ENCODE measurements around the gene FAM76A. TPM values are rescaled to one million over a fixed set of nuclear protein-coding genes. Genes with fewer than 3 reads are reported as not detected.

FAM76A gene
- total and polyA plus RNA-seq, 7 experiments from 2014 or later, result 9.0 to 25.2 (median 17.4) TPM

DNA sequence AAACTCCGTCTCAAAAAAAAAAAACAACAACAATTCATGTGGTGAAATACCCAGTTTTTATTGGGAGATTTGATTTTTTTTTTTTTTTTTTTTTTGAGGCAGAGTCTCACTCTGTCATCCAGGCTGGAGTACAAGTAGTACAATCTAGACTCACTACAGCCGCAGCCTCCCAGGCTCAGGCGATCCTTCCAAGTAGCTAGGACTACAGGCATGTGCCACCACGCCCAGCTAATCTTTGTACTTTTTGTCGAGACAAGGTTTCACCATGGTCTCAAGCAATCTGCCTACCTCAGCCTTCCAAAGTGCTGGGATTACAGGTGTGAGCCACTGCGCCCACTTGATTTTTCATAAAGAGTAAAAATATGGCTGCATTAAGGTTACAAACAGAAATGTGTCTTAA lies 15.4 kb downstream of the FAM76A start:
- Histone ChIP-seq H3K27me3 (ENCODE audit: control insufficient read depth in 2 of 2, insufficient read depth in 2 of 2, low read length in 2 of 2) (no peaks in the 10 kb centered on the region), H3K9me3 (ENCODE audit: control insufficient read depth in 2 of 3, low read length in 3 of 3) (no peaks in the 10 kb centered on the region), H3K4me1 (ENCODE audit: control insufficient read depth in 2 of 2, insufficient read depth in 2 of 2, low read length in 2 of 2) (no peaks in the 10 kb centered on the region), H3K27ac (ENCODE audit: low read depth, low read length) (no peak overlapping the region), H3K36me3 (ENCODE audit: control insufficient read depth in 2 of 3, insufficient read depth in 3 of 3, low read length in 3 of 3) (peaks cover 0 to 44% (median 3%) of the 10 kb centered on the region in 3 experiments), H3K4me3 (ENCODE audit: low read length) (no peak overlapping the region)
- Mint-ChIP-seq H3K27ac (no peak overlapping the region), H3K27me3 (no peaks in the 10 kb centered on the region), H3K9me3 (no peaks in the 10 kb centered on the region), H3K4me3 (no peak overlapping the region), H3K4me1 (peaks cover 0 to 5% (median 0%) of the 10 kb centered on the region in 7 donors), H3K36me3 (peaks cover 15 to 45% (median 32%) of the 10 kb centered on the region in 5 donors)
- CTCF ChIA-PET, result interaction anchor here (0.6 kb wide), 1 partner anchor 26 kb away, joined by 3 read pairs; no protein-coding TSS in a partner anchor
- POLR2A ChIA-PET, result no interaction called here
- intact Hi-C loops (cut with micrococcal nuclease), result no loop called here
- ATAC-seq, result no peak
- no peak for DNase-seq

DNA sequence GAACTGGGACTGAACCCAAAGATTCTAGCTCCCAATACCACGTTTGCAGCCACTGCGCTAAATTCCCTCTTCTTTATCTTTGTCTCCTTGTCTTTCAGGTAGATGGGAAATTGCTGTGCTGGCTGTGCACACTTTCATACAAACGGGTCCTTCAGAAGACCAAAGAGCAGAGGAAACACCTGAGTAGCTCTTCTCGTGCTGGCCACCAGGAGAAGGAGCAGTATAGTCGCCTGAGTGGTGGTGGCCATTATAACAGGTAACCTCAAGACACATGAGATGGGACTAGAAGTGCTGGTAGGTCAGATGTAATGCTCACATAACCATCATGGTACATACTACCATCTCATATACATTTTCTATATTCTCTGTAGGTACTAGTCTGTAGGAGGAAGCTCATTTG lies 18.8 kb downstream of the FAM76A start:
- no peak overlapping the region for H3K4me3 Mint-ChIP-seq
- H3K4me1 Mint-ChIP-seq, result peaks cover 0 to under 1% (median 0%) of the 10 kb centered on the region in 7 donors
- H3K36me3 Mint-ChIP-seq, result peaks cover 15 to 38% (median 25%) of the 10 kb centered on the region in 5 donors
- H3K9me3 Mint-ChIP-seq, result no peaks in the 10 kb centered on the region
- CTCF ChIA-PET, result interaction anchor here (0.6 kb wide), 1 partner anchor 699 kb away, joined by 5 read pairs; no protein-coding TSS in a partner anchor
- Histone ChIP-seq H3K36me3 (ENCODE audit: control insufficient read depth in 2 of 3, insufficient read depth in 3 of 3, low read length in 3 of 3) (peaks cover 0 to 51% (median 3%) of the 10 kb centered on the region in 3 experiments), H3K4me3 (ENCODE audit: low read length) (no peak overlapping the region), H3K4me1 (ENCODE audit: control insufficient read depth in 2 of 2, insufficient read depth in 2 of 2, low read length in 2 of 2) (no peaks in the 10 kb centered on the region), H3K9me3 (ENCODE audit: control insufficient read depth in 2 of 3, low read length in 3 of 3) (no peaks in the 10 kb centered on the region), H3K27me3 (ENCODE audit: control insufficient read depth in 2 of 2, insufficient read depth in 2 of 2, low read length in 2 of 2) (no peaks in the 10 kb centered on the region), H3K27ac (ENCODE audit: low read depth, low read length) (no peak overlapping the region)
- H3K27me3 Mint-ChIP-seq, result no peaks in the 10 kb centered on the region
- no peak overlapping the region for H3K27ac Mint-ChIP-seq
- DNase-seq (no peak), ATAC-seq (no peak)
- POLR2A ChIA-PET, result no interaction called here
- intact Hi-C loops (cut with micrococcal nuclease), result no loop called here

DNA sequence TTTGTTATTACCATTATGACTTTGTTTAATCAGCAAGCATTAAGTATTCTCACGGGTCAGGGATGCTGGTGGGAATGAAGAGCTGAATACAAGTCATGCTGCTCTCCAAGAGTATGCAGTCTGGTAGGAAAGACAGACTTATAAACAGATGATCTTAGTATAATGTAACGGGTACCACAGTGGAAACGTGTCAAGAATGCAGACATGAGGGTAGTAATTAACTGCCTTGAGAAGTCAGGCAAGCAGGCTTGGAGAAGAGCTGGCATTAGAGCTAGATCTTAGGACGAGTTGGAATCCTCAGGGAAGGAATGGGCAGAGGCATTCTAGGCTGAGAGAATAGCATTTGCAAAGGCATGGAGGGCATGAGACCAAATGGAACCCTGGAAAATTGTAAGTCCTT lies 19.7 kb downstream of the FAM76A start:
- Mint-ChIP-seq H3K27ac (peak overlapping the region in 1 of 9 donors; percentile 10), H3K4me1 (peaks cover 0 to 5% (median 0%) of the 10 kb centered on the region in 7 donors), H3K9me3 (no peaks in the 10 kb centered on the region), H3K27me3 (no peaks in the 10 kb centered on the region), H3K4me3 (no peak overlapping the region), H3K36me3 (peaks cover 22 to 41% (median 27%) of the 10 kb centered on the region in 5 donors)
- Histone ChIP-seq H3K27ac (ENCODE audit: low read depth, low read length) (no peak overlapping the region), H3K27me3 (ENCODE audit: control insufficient read depth in 2 of 2, insufficient read depth in 2 of 2, low read length in 2 of 2) (no peaks in the 10 kb centered on the region), H3K4me1 (ENCODE audit: control insufficient read depth in 2 of 2, insufficient read depth in 2 of 2, low read length in 2 of 2) (no peaks in the 10 kb centered on the region), H3K9me3 (ENCODE audit: control insufficient read depth in 2 of 3, low read length in 3 of 3) (no peaks in the 10 kb centered on the region), H3K4me3 (ENCODE audit: low read length) (no peak overlapping the region), H3K36me3 (ENCODE audit: control insufficient read depth in 2 of 3, insufficient read depth in 3 of 3, low read length in 3 of 3) (peaks cover 0 to 53% (median 0%) of the 10 kb centered on the region in 3 experiments)
- DNase-seq (no peak), ATAC-seq (no peak)
- ChIA-PET POLR2A (no interaction called here), CTCF (interaction anchor here (0.8 kb wide), 1 partner anchor 15 kb away, joined by 5 read pairs; no protein-coding TSS in a partner anchor)
- intact Hi-C loops (cut with micrococcal nuclease), result no loop called here

DNA sequence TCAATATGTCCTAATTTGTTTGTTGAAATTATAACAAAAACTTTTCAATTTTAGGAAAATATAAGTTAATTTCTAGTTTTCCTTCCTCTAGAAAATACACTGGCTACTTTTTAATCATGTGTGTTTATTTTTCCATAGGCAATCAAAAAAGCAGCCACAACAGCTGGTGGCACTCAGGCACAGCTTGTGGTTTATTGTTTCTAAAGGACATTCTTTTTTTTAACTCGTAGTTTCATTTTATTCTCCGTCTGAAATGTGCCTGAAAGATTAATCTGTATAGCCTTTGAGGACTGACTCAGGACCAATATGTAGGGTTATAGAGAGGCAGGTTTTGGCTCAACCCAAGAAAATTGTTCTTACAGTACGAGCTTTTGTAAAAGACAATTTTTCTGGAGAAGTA lies 26.6 kb downstream of the FAM76A start:
- POLR2A ChIA-PET, result no interaction called here
- H3K36me3 ChIP-seq (ENCODE audit: control insufficient read depth in 2 of 3, insufficient read depth in 3 of 3, low read length in 3 of 3), result peaks cover 0 to 50% (median 6%) of the 10 kb centered on the region in 3 experiments

DNA sequence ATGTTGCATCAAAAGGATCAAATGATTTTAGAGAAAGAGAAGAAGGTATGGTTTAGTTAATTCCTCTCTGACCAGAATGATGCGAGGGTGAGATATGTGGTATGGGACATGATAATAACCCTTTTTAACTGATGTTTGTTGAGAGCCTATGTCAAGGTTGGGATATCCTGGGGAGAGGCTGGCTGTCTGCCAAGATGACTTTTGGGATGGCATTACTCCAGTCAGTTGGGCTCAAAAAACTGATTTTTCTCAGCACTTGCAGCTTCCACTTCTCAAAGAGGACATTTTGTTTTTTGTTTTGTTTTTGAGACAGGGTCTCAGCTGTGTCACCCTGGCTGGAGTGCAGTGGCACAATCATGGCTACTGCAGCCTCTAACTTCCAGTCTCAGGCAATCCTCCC lies 29.5 kb downstream of the FAM76A start:
- ChIA-PET CTCF (no interaction called here), POLR2A (no interaction called here)
- peaks cover 0 to 6% (median 0%) of the 10 kb centered on the region in 7 donors for H3K4me1 Mint-ChIP-seq
- Histone ChIP-seq H3K4me1 (ENCODE audit: control insufficient read depth in 2 of 2, insufficient read depth in 2 of 2, low read length in 2 of 2) (no peaks in the 10 kb centered on the region), H3K9me3 (ENCODE audit: control insufficient read depth in 2 of 3, low read length in 3 of 3) (no peaks in the 10 kb centered on the region), H3K36me3 (ENCODE audit: control insufficient read depth in 2 of 3, insufficient read depth in 3 of 3, low read length in 3 of 3) (peaks cover 0 to 53% (median 8%) of the 10 kb centered on the region in 3 experiments), H3K27ac (ENCODE audit: low read depth, low read length) (no peak overlapping the region), H3K27me3 (ENCODE audit: control insufficient read depth in 2 of 2, insufficient read depth in 2 of 2, low read length in 2 of 2) (no peaks in the 10 kb centered on the region), H3K4me3 (ENCODE audit: low read length) (no peak overlapping the region)
- no peak overlapping the region for H3K27ac Mint-ChIP-seq
- intact Hi-C loops (cut with micrococcal nuclease), result no loop called here
- H3K27me3 Mint-ChIP-seq, result no peaks in the 10 kb centered on the region
- DNase-seq (no peak), ATAC-seq (no peak)
- H3K9me3 Mint-ChIP-seq, result no peaks in the 10 kb centered on the region
- peaks cover 0 to 45% (median 26%) of the 10 kb centered on the region in 5 donors for H3K36me3 Mint-ChIP-seq
- H3K4me3 Mint-ChIP-seq, result no peak overlapping the region

More for the DNA sequence above, 26.6 kb downstream of the FAM76A start:
- ATAC-seq, result no peak
- Histone ChIP-seq H3K27me3 (ENCODE audit: control insufficient read depth in 2 of 2, insufficient read depth in 2 of 2, low read length in 2 of 2) (no peaks in the 10 kb centered on the region), H3K4me1 (ENCODE audit: control insufficient read depth in 2 of 2, insufficient read depth in 2 of 2, low read length in 2 of 2) (no peaks in the 10 kb centered on the region), H3K9me3 (ENCODE audit: control insufficient read depth in 2 of 3, low read length in 3 of 3) (no peaks in the 10 kb centered on the region), H3K27ac (ENCODE audit: low read depth, low read length) (no peak overlapping the region), H3K4me3 (ENCODE audit: low read length) (no peak overlapping the region)
- intact Hi-C loops (cut with micrococcal nuclease), result no loop called here
- DNase-seq, result no peak
- CTCF ChIA-PET, result no interaction called here
- Mint-ChIP-seq H3K27ac (no peak overlapping the region), H3K4me3 (no peak overlapping the region), H3K36me3 (peaks cover 8 to 48% (median 26%) of the 10 kb centered on the region in 5 donors), H3K27me3 (no peaks in the 10 kb centered on the region), H3K9me3 (no peaks in the 10 kb centered on the region), H3K4me1 (peaks cover 0 to 12% (median 0%) of the 10 kb centered on the region in 7 donors)

DNA sequence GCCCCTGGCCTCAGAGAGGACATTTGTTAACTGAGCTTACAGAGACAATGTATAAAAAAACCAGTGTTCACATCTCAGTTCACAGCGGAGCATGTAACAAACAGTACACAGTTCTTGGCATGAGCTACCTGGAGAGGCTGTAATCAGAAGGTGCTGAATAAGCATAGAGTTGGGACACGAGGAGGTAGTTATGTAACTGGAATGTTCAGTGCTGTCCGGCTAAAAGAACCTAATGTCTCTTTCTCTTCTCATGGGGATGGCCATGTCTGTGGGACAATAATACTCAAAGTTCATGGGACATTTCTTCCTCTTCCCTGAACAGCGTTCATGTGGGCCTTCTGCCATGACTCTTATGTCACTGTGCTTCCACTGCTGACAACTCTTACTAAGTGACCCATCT lies 30.1 kb downstream of the FAM76A start:
- no peak overlapping the region for H3K4me3 Mint-ChIP-seq
- ChIA-PET CTCF (no interaction called here), POLR2A (interaction anchor here (1.4 kb wide), 1 partner anchor 13 kb away, joined by 3 read pairs; no protein-coding TSS in a partner anchor)
- Histone ChIP-seq H3K9me3 (ENCODE audit: control insufficient read depth in 2 of 3, low read length in 3 of 3) (no peaks in the 10 kb centered on the region), H3K27ac (ENCODE audit: low read depth, low read length) (no peak overlapping the region), H3K27me3 (ENCODE audit: control insufficient read depth in 2 of 2, insufficient read depth in 2 of 2, low read length in 2 of 2) (no peaks in the 10 kb centered on the region), H3K4me3 (ENCODE audit: low read length) (no peak overlapping the region), H3K36me3 (ENCODE audit: control insufficient read depth in 2 of 3, insufficient read depth in 3 of 3, low read length in 3 of 3) (peaks cover 0 to 51% (median 14%) of the 10 kb centered on the region in 3 experiments), H3K4me1 (ENCODE audit: control insufficient read depth in 2 of 2, insufficient read depth in 2 of 2, low read length in 2 of 2) (no peaks in the 10 kb centered on the region)
- peaks cover 0 to 40% (median 24%) of the 10 kb centered on the region in 5 donors for H3K36me3 Mint-ChIP-seq
- no peaks in the 10 kb centered on the region for H3K9me3 Mint-ChIP-seq
- intact Hi-C loops (cut with micrococcal nuclease), result no loop called here
- H3K4me1 Mint-ChIP-seq, result peaks cover 0 to 6% (median 0%) of the 10 kb centered on the region in 7 donors
- ATAC-seq (no peak), DNase-seq (no peak)
- H3K27me3 Mint-ChIP-seq, result no peaks in the 10 kb centered on the region
- peak overlapping the region in 2 of 9 donors; percentile 12 to 51 for H3K27ac Mint-ChIP-seq

DNA sequence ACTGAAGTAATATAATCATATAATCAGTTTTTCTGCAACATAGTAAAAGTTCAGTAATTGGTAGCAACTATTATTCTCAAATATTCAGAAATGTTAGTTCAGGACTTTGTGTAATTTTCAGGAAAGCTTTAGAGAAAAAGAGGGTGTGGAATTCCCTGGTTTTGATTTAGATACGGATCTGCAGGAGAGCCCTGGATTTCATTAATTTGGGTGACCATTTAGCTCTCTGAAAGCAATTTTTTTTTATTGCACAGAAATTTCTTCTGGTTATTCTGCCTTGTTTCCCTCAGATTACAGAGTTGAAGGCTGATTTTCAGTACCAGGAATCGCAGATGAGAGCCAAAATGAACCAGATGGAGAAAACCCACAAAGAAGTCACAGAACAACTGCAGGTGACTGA lies 33.5 kb downstream of the FAM76A start:
- ATAC-seq (no peak), DNase-seq (no peak)
- Histone ChIP-seq H3K9me3 (ENCODE audit: control insufficient read depth in 2 of 3, low read length in 3 of 3) (no peaks in the 10 kb centered on the region), H3K4me1 (ENCODE audit: control insufficient read depth in 2 of 2, insufficient read depth in 2 of 2, low read length in 2 of 2) (no peaks in the 10 kb centered on the region), H3K27me3 (ENCODE audit: control insufficient read depth in 2 of 2, insufficient read depth in 2 of 2, low read length in 2 of 2) (no peaks in the 10 kb centered on the region), H3K36me3 (ENCODE audit: control insufficient read depth in 2 of 3, insufficient read depth in 3 of 3, low read length in 3 of 3) (peaks cover 0 to 53% (median 19%) of the 10 kb centered on the region in 3 experiments), H3K27ac (ENCODE audit: low read depth, low read length) (no peak overlapping the region), H3K4me3 (ENCODE audit: low read length) (no peak overlapping the region)
- intact Hi-C loops (cut with micrococcal nuclease), result no loop called here
- Mint-ChIP-seq H3K27me3 (no peaks in the 10 kb centered on the region), H3K27ac (peak overlapping the region in 1 of 9 donors; percentile 29), H3K9me3 (no peaks in the 10 kb centered on the region), H3K4me3 (no peak overlapping the region), H3K4me1 (peaks cover 0 to 3% (median 0%) of the 10 kb centered on the region in 7 donors), H3K36me3 (peaks cover 0 to 44% (median 16%) of the 10 kb centered on the region in 5 donors)
- POLR2A ChIA-PET, result no interaction called here
- CTCF ChIA-PET, result interaction anchor here (0.7 to 0.8 kb wide), 2 partner anchors 14 to 761 kb away, joined by 3 to 4 read pairs; partner anchors contain the start of gene STX12

All from naive thymus-derived CD4-positive, alpha-beta T cell (primary cell).